Gastroesophageal sphincter (tissue), 3 donors: ENCODE data around the gene PSMB5.

Source experiments
- EP300 ChIP-seq: sonication (generic); formaldehyde crosslinking; IDR thresholded peaks from one replicate; pipeline ENCODE4 v1.6.1; 2017; ENCODE audit warnings: antibody characterized with exemption, mild to moderate bottlenecking
- POLR2A ChIP-seq, 2 donors: fragments of 450-650 bp; IDR thresholded peaks; one replicate each; pipeline ENCODE4 v1.6.1; 2017; ENCODE audit warnings: antibody characterized with exemption in 2 of 2, mild to moderate bottlenecking in 2 of 2, moderate library complexity in 1 of 2
- POLR2AphosphoS5 ChIP-seq: sonication (generic); formaldehyde crosslinking; IDR thresholded peaks from one replicate; pipeline ENCODE4 v1.6.1; 2017; ENCODE audit warnings: antibody characterized with exemption
- TF ChIP-seq, protein P1 (sequence below), 4 experiments: fragments of 200-600 bp in 2 of 4; fragments of 450-650 bp in 2 of 4; sonication (generic) in 1 of 4; IDR thresholded peaks; one replicate each; pipeline ENCODE4 v1.5.1; 2017 to 2019; ENCODE audit warnings: antibody characterized with exemption in 4 of 4, mild to moderate bottlenecking in 2 of 4, moderate library complexity in 2 of 4

DNA sequence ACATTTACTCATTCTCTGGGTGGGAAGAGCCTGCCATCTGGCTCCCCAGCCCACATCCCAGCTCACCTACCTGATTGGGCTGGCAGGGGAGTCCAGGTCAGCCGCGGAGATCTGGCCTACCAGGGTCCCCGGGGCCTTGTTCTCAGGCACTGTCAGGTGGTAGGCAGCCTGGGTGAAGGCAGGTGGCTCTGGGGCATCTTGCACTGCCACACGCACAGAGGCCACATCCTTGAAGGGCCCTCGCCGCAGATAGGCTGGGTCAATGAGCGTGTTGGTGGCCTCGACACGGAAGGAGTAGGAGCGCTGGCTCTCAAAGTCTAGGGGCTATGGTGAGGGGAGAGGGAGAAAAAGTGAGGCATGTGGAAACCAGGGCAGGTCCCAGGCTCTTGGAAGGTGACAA, 18.7 kb upstream of the PSMB5 start:
- TF ChIP-seq, protein P1, sequence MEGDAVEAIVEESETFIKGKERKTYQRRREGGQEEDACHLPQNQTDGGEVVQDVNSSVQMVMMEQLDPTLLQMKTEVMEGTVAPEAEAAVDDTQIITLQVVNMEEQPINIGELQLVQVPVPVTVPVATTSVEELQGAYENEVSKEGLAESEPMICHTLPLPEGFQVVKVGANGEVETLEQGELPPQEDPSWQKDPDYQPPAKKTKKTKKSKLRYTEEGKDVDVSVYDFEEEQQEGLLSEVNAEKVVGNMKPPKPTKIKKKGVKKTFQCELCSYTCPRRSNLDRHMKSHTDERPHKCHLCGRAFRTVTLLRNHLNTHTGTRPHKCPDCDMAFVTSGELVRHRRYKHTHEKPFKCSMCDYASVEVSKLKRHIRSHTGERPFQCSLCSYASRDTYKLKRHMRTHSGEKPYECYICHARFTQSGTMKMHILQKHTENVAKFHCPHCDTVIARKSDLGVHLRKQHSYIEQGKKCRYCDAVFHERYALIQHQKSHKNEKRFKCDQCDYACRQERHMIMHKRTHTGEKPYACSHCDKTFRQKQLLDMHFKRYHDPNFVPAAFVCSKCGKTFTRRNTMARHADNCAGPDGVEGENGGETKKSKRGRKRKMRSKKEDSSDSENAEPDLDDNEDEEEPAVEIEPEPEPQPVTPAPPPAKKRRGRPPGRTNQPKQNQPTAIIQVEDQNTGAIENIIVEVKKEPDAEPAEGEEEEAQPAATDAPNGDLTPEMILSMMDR (IDR thresholded peaks at IDR 0.05) = no peak
- TF ChIP-seq POLR2A (IDR thresholded peaks at IDR 0.05) = no peak
- no peak for TF ChIP-seq POLR2AphosphoS5
- no peak for TF ChIP-seq EP300
